Esophagus muscularis mucosa (tissue), 4 donors: Measurements from ENCODE around the gene IGF2R. TPM values are rescaled to one million over a fixed set of nuclear protein-coding genes. Genes with fewer than 3 reads are reported as not detected.

Experiments used
- DNase-seq: peaks from one replicate; pipeline ENCODE4 v3.0.0-alpha.2; 2017; ENCODE audit errors: extremely low spot score
- H3K27ac ChIP-seq, 4 donors: fragments of 200-600 bp; sonication (generic); replicated peaks in 1 of 4; 1 replicate in 3 of 4; 2 replicates in 1 of 4; pipeline ENCODE4 v1.5.1; 2016 to 2019; ENCODE audit warnings: mild to moderate bottlenecking in 1 of 4
- H3K27me3 ChIP-seq, 4 donors: fragments of 200-600 bp; sonication (generic); one replicate each; pipeline versions ENCODE4 v1.5.1 to v1.6.0; 2016 to 2019
- H3K36me3 ChIP-seq, 4 donors: fragments of 200-600 bp; sonication (generic); one replicate each; pipeline ENCODE4 v1.5.1; 2016 to 2019
- H3K4me1 ChIP-seq, 4 donors: fragments of 200-600 bp; sonication (generic); one replicate each; pipeline ENCODE4 v1.5.1; 2016 to 2019
- H3K4me3 ChIP-seq, 4 donors: fragments of 200-600 bp; sonication (generic); 1 replicate in 2 of 4; 2 replicates in 2 of 4; pipeline ENCODE4 v1.5.1; 2016 to 2019; ENCODE audit warnings: mild to moderate bottlenecking in 4 of 4, moderate library complexity in 1 of 4
- H3K9me3 ChIP-seq, 4 donors: fragments of 200-600 bp; sonication (generic); 1 replicate in 3 of 4; 2 replicates in 1 of 4; pipeline ENCODE4 v1.5.1; 2016 to 2019
- EP300 ChIP-seq: sonication (generic); formaldehyde crosslinking; IDR thresholded peaks from one replicate; pipeline ENCODE4 v1.6.1; 2017; ENCODE audit warnings: antibody characterized with exemption
- POLR2A ChIP-seq: fragments of 450-650 bp; IDR thresholded peaks from one replicate; pipeline ENCODE4 v1.6.1; 2017; ENCODE audit warnings: antibody characterized with exemption, moderate library complexity, mild to moderate bottlenecking, low read depth
- POLR2AphosphoS5 ChIP-seq, 2 donors: sonication (generic); formaldehyde crosslinking; IDR thresholded peaks; one replicate each; pipeline ENCODE4 v1.6.1; 2017; ENCODE audit warnings: antibody characterized with exemption in 2 of 2
- WGBS: methylation state at CpG from one replicate; pipeline ENCODE4 v1.1.5; 2018; 5-methylcytosine and 5-hydroxymethylcytosine counted together
- intact Hi-C: fragments of 100-400 bp; cut with DNase I; formaldehyde crosslinking; loops from one replicate; pipeline ENCODE4 v1.15.1; 2023
- total RNA-seq, 4 donors: library from RNA; depleted of rRNA; stranded (reverse); fragments of >200 nt; gene quantifications; one replicate each; pipeline versions ENCODE4 v1.1.0 to v1.2.1, GENCODE V29; 2016
- TF ChIP-seq, protein P1 (sequence below), 3 experiments: fragments of 200-600 bp in 2 of 3; fragments of 450-650 bp in 1 of 3; sonication (generic) in 2 of 3; IDR thresholded peaks; one replicate each; pipeline ENCODE4 v1.5.1; 2017 to 2019; ENCODE audit warnings: antibody characterized with exemption in 3 of 3, mild to moderate bottlenecking in 2 of 3, moderate library complexity in 1 of 3

Gene IGF2R
- total RNA-seq, 4 donors from 2014 or later = 43.6 to 75.3 (median 58.4) TPM

DNA sequence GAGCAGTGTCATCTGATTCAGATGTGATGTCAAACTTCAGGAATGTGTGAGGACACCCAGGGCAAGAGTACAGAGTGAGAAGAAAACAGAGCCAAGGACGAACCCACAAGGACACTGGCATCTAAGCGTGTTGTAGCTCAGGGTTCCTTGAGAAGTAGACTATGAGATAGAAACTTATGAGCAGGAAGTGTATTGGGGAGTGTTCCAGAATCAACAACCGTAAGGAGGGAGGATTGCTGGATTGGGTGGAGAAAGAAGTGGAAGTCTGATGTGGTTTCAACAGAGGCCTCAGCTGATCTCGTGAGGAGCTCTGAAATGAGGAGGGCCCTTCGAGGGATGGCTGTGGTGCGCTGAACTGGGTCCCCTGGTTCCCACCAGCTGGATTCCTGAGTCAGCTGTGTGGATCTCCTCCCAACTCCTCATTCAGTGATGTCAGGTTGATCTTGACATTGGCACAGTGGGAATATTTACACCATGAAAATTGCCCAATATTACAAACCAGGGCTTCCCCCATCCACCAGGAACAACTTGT, 25.7 kb upstream of the IGF2R start:
- no peak for DNase-seq
- H3K4me1 ChIP-seq = peaks cover 0 to 4% (median 0%) of the 10 kb centered on the region in 4 donors
- peaks cover 0 to 18% (median 11%) of the 10 kb centered on the region in 4 donors for H3K9me3 ChIP-seq
- H3K4me3 ChIP-seq = no peak overlapping the region
- TF ChIP-seq, protein P1, sequence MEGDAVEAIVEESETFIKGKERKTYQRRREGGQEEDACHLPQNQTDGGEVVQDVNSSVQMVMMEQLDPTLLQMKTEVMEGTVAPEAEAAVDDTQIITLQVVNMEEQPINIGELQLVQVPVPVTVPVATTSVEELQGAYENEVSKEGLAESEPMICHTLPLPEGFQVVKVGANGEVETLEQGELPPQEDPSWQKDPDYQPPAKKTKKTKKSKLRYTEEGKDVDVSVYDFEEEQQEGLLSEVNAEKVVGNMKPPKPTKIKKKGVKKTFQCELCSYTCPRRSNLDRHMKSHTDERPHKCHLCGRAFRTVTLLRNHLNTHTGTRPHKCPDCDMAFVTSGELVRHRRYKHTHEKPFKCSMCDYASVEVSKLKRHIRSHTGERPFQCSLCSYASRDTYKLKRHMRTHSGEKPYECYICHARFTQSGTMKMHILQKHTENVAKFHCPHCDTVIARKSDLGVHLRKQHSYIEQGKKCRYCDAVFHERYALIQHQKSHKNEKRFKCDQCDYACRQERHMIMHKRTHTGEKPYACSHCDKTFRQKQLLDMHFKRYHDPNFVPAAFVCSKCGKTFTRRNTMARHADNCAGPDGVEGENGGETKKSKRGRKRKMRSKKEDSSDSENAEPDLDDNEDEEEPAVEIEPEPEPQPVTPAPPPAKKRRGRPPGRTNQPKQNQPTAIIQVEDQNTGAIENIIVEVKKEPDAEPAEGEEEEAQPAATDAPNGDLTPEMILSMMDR (IDR thresholded peaks at IDR 0.05) = no peak
- TF ChIP-seq POLR2AphosphoS5 (IDR thresholded peaks at IDR 0.05) = no peak
- no peak for TF ChIP-seq POLR2A
- TF ChIP-seq EP300 = no peak
- intact Hi-C loops = no loop called here
- H3K27me3 ChIP-seq = no peaks in the 10 kb centered on the region
- WGBS = 69% methylated on average over 6 of the region's 6 CpGs
- H3K36me3 ChIP-seq = no peaks in the 10 kb centered on the region
- H3K27ac ChIP-seq = no peak overlapping the region

DNA sequence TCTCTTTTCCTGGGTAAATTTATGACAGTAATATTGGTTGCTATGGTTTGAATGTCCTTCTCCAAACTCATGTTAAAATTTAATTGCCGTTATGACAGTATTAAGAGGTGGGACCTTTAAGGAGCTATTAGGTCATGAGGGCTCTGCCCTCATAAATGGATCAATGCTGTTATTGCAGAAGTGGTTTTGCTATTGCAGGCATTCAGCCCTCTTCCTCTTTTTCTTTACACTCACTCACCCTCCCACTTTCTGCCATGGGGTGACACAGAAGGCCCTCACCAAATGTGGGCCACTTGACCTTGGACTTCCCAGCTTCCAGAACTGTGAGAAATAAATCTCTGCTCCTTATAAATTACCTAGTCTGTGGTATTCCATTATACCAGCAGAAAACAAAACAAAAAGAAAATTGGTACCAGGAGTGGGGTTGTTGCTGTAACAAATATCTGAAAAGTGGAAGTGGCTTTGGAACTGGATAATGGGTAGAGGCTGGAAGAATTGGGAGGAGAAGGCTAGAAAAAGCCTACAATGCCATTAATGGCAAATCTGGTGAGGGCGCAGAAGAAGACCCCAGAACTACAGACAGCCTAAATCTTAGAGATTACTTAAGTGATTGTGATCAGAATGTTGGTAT, 24.8 kb upstream of the IGF2R start:
- intact Hi-C loops = no loop called here
- TF ChIP-seq EP300 = no peak
- TF ChIP-seq, protein P1 (IDR thresholded peaks at IDR 0.05) = no peak
- no peak for TF ChIP-seq POLR2AphosphoS5 (IDR thresholded peaks at IDR 0.05)
- no peak for TF ChIP-seq POLR2A

DNA sequence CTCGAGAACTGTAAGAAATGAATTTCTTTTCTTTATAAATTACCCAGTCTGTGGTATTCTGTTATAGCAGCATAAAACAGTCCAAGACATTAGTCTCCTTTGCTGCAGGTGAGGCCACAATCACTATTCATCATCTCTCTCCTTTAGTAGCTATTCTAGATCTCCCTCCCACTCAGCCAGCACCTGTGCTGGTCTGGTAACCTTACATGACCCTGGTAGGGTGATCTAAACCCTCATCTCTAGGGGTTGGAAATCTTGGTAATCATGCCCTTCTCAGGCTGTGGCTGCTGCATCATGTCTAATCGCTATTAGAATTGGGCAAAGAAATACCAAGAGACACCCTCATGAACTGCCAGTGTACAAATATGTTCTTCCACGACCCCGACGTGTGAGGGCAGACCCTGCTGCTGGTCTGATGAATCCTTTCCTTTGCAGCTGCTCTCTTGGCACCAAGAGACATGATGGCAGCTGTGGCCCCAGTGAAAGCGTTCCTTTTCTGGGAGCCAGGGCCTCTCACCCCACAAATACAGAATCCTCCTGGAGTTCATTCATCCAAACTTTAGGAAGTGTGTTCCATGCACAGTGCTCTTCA, 23.0 kb upstream of the IGF2R start:
- TF ChIP-seq EP300 (no peak), POLR2A (no peak), POLR2AphosphoS5 (IDR thresholded peaks at IDR 0.05) (no peak)
- TF ChIP-seq, protein P1 (IDR thresholded peaks at IDR 0.05) = no peak
- no peak for DNase-seq
- no peak overlapping the region for H3K27ac ChIP-seq
- intact Hi-C loops = no loop called here
- peaks cover 0 to 3% (median 0%) of the 10 kb centered on the region in 4 donors for H3K27me3 ChIP-seq
- H3K9me3 ChIP-seq = peaks cover 0 to 18% (median 11%) of the 10 kb centered on the region in 4 donors
- WGBS = 89% methylated on average over 3 of the region's 6 CpGs
- H3K4me3 ChIP-seq = no peak overlapping the region
- peaks cover 0 to 4% (median 0%) of the 10 kb centered on the region in 4 donors for H3K4me1 ChIP-seq
- H3K36me3 ChIP-seq = no peaks in the 10 kb centered on the region

More for the DNA sequence above, 24.8 kb upstream of the IGF2R start:
- 80% methylated on average over 2 of the region's 2 CpGs for WGBS
- Histone ChIP-seq H3K9me3 (peaks cover 0 to 18% (median 11%) of the 10 kb centered on the region in 4 donors), H3K36me3 (no peaks in the 10 kb centered on the region), H3K27me3 (no peaks in the 10 kb centered on the region), H3K4me3 (no peak overlapping the region), H3K4me1 (peaks cover 0 to 4% (median 0%) of the 10 kb centered on the region in 4 donors), H3K27ac (no peak overlapping the region)
- no peak for DNase-seq

DNA sequence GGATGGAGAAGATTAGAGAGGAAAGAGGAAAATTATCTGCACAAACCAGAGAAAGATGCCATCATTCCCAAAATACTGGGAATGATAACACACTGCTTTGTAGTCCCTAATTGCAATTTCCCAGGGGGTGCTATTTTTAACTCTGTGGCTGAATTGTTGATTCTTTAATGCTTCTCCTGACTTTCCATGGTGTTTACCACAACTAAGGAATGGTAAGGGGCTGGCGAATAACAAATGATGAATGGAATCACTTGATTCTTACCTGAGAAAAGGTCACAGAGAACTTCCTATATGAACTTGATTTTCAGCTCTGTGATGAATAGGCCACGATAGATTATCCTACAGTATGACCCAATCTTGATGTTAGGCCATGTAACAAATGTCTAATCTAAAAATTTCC, 22.0 kb upstream of the IGF2R start:
- intact Hi-C loops = no loop called here
- 89% methylated on average over 2 of the region's 2 CpGs for WGBS
- Histone ChIP-seq H3K9me3 (peaks cover 0 to 18% (median 11%) of the 10 kb centered on the region in 4 donors), H3K36me3 (no peaks in the 10 kb centered on the region), H3K4me3 (no peak overlapping the region), H3K4me1 (peaks cover 0 to 5% (median 0%) of the 10 kb centered on the region in 4 donors), H3K27me3 (peaks cover 0 to 6% (median 0%) of the 10 kb centered on the region in 4 donors), H3K27ac (no peak overlapping the region)
- no peak for TF ChIP-seq POLR2A
- TF ChIP-seq EP300 = no peak
- no peak for TF ChIP-seq POLR2AphosphoS5 (IDR thresholded peaks at IDR 0.05)
- TF ChIP-seq, protein P1 (IDR thresholded peaks at IDR 0.05) = no peak
- DNase-seq = no peak
